HepG2 (cell line): Measurements from ENCODE around the gene WDR3. TPM values are rescaled to one million over a fixed set of nuclear protein-coding genes. Genes with fewer than 3 reads are reported as not detected.

ENCODE experiments used
- ATF7 ChIP-seq, 2 experiments: fragments of 450-650 bp in 1 of 2; sonication (generic) in 1 of 2; formaldehyde crosslinking in 1 of 2; IDR thresholded peaks; 2 replicates each; pipeline versions ENCODE4 v1.4.0 to v1.6.1; 2016 to 2020; ENCODE audit warnings: antibody characterized with exemption in 1 of 2, mild to moderate bottlenecking in 1 of 2, missing genetic modification reagents in 1 of 2
- BORCS8-MEF2B ChIP-seq: sonication (generic); formaldehyde crosslinking; IDR thresholded peaks from 2 replicates; pipeline ENCODE4 v1.8.0; 2022; ENCODE audit warnings: mild to moderate bottlenecking, missing genetic modification reagents
- DMAP1 ChIP-seq: IDR thresholded peaks from 2 replicates; pipeline ENCODE4 v1.6.1; 2016
- EEA1 ChIP-seq: sonication (generic); formaldehyde crosslinking; IDR thresholded peaks from 2 replicates; pipeline ENCODE4 v1.5.1; 2020; ENCODE audit warnings: mild to moderate bottlenecking, missing genetic modification reagents, borderline replicate concordance
- GABPB1 ChIP-seq: IDR thresholded peaks from 2 replicates; pipeline ENCODE4 v1.6.1; 2016; ENCODE audit warnings: mild to moderate bottlenecking, missing genetic modification reagents, moderate library complexity, missing compliant biosample characterization
- HNRNPK ChIP-seq: fragments of 200-400 bp; formaldehyde crosslinking; IDR thresholded peaks from 2 replicates; pipeline ENCODE4 v1.6.1; 2018; ENCODE audit warnings: low read length, low read depth, moderate library complexity, mild to moderate bottlenecking; ENCODE audit not compliant: poor library complexity, severe bottlenecking
- HOXA7 ChIP-seq: sonication (generic); formaldehyde crosslinking; IDR thresholded peaks from 2 replicates; pipeline ENCODE4 v1.8.1; 2022; ENCODE audit warnings: mild to moderate bottlenecking, missing genetic modification reagents, moderate library complexity
- SAP130 ChIP-seq: IDR thresholded peaks from 2 replicates; pipeline ENCODE4 v1.6.1; 2016; ENCODE audit warnings: low read depth
- SMC3 ChIP-seq: IDR thresholded peaks from 2 replicates; pipeline ENCODE4 v1.6.1; 2011; ENCODE audit warnings: low read length, improper control_type of control experiment
- SP5 ChIP-seq: IDR thresholded peaks from 2 replicates; pipeline ENCODE4 v1.6.1; 2016; ENCODE audit warnings: low read depth, borderline replicate concordance
- ZC3H13 ChIP-seq: sonication (generic); formaldehyde crosslinking; IDR thresholded peaks from 2 replicates; pipeline ENCODE4 v1.8.1; 2023; ENCODE audit warnings: mild to moderate bottlenecking, missing genetic modification reagents, moderate library complexity
- ZMYM4 ChIP-seq: sonication (generic); formaldehyde crosslinking; IDR thresholded peaks from 2 replicates; pipeline ENCODE4 v1.8.1; 2023; ENCODE audit warnings: mild to moderate bottlenecking, missing genetic modification reagents
- ZNF12 ChIP-seq: sonication (generic); formaldehyde crosslinking; IDR thresholded peaks from 2 replicates; pipeline ENCODE4 v1.5.0; 2020; ENCODE audit warnings: missing genetic modification reagents
- ZNF264 ChIP-seq: sonication (generic); formaldehyde crosslinking; IDR thresholded peaks from 2 replicates; pipeline ENCODE4 v1.4.0; 2020; ENCODE audit warnings: missing genetic modification reagents
- ZNF333 ChIP-seq: sonication (generic); formaldehyde crosslinking; IDR thresholded peaks from 2 replicates; pipeline ENCODE4 v1.4.0; 2020; ENCODE audit warnings: mild to moderate bottlenecking, missing genetic modification reagents, borderline replicate concordance
- ZNF547 ChIP-seq: sonication (generic); formaldehyde crosslinking; IDR thresholded peaks from 2 replicates; pipeline ENCODE4 v1.5.1; 2020; ENCODE audit warnings: mild to moderate bottlenecking, missing genetic modification reagents
- ZNF557 ChIP-seq: sonication (generic); formaldehyde crosslinking; IDR thresholded peaks from 2 replicates; pipeline ENCODE4 v1.4.0; 2020; ENCODE audit warnings: missing genetic modification reagents
- ZNF737 ChIP-seq: sonication (generic); formaldehyde crosslinking; IDR thresholded peaks from 2 replicates; pipeline ENCODE4 v1.5.0; 2020; ENCODE audit warnings: missing genetic modification reagents, mild to moderate bottlenecking, borderline replicate concordance
- ZNF776 ChIP-seq: sonication (generic); formaldehyde crosslinking; IDR thresholded peaks from 2 replicates; pipeline ENCODE4 v1.4.0; 2020; ENCODE audit warnings: mild to moderate bottlenecking, missing genetic modification reagents
- ZNF781 ChIP-seq: sonication (generic); formaldehyde crosslinking; IDR thresholded peaks from 2 replicates; pipeline ENCODE4 v1.5.1; 2020; ENCODE audit warnings: borderline replicate concordance, mild to moderate bottlenecking, missing genetic modification reagents; ENCODE audit errors: not compliant biosample characterization
- ZNF879 ChIP-seq: sonication (generic); formaldehyde crosslinking; IDR thresholded peaks from 2 replicates; pipeline ENCODE4 v1.8.1; 2023; ENCODE audit warnings: missing genetic modification reagents
- polyA plus RNA-seq, 8 experiments: library from polyadenylated mRNA; depleted of rRNA in 3 of 8; stranded (reverse) in 7 of 8; unstranded in 1 of 8; fragments of >200 nt; fragmentation: Illumina TruSeq in 4 of 8; extraction: Trizol in 4 of 8; gene quantifications; 2 replicates each; pipeline versions ENCODE4 v1.2.1 to v1.2.3, GENCODE V29; 2011 to 2016; ENCODE audit warnings: low read depth in 4 of 8, missing spikeins in 1 of 8, mixed read lengths in 1 of 8; ENCODE audit not compliant: insufficient read depth in 1 of 8
- total RNA-seq, 5 experiments: library from RNA; depleted of rRNA; stranded (reverse); fragments of >200 nt; fragmentation: Illumina TruSeq; extraction: Trizol; gene quantifications; 2 replicates each; pipeline ENCODE4 v1.2.3, GENCODE V29; 2016; ENCODE audit warnings: low read depth in 1 of 5
- TF ChIP-seq, protein P1 (sequence below): sonication (generic); formaldehyde crosslinking; IDR thresholded peaks from 2 replicates; pipeline ENCODE4 v1.4.0; 2020; ENCODE audit warnings: missing genetic modification reagents
- TF ChIP-seq, protein P2 (sequence below): sonication (generic); formaldehyde crosslinking; IDR thresholded peaks from 2 replicates; pipeline ENCODE4 v1.5.0; 2020; ENCODE audit warnings: missing genetic modification reagents
- TF ChIP-seq, protein P3 (sequence below): sonication (generic); formaldehyde crosslinking; IDR thresholded peaks from 2 replicates; pipeline ENCODE4 v1.8.0; 2022; ENCODE audit warnings: mild to moderate bottlenecking, missing genetic modification reagents, borderline replicate concordance
- TF ChIP-seq, protein P4 (sequence below): sonication (generic); formaldehyde crosslinking; IDR thresholded peaks from 2 replicates; pipeline ENCODE4 v1.8.0; 2023; ENCODE audit warnings: mild to moderate bottlenecking, missing genetic modification reagents

The WDR3 gene
- total and polyA plus RNA-seq, 2 of the 13 experiments (the other 11 are each of a cell fraction or from before 2014, with no cell fraction given): 15.9 to 55.5 TPM

DNA sequence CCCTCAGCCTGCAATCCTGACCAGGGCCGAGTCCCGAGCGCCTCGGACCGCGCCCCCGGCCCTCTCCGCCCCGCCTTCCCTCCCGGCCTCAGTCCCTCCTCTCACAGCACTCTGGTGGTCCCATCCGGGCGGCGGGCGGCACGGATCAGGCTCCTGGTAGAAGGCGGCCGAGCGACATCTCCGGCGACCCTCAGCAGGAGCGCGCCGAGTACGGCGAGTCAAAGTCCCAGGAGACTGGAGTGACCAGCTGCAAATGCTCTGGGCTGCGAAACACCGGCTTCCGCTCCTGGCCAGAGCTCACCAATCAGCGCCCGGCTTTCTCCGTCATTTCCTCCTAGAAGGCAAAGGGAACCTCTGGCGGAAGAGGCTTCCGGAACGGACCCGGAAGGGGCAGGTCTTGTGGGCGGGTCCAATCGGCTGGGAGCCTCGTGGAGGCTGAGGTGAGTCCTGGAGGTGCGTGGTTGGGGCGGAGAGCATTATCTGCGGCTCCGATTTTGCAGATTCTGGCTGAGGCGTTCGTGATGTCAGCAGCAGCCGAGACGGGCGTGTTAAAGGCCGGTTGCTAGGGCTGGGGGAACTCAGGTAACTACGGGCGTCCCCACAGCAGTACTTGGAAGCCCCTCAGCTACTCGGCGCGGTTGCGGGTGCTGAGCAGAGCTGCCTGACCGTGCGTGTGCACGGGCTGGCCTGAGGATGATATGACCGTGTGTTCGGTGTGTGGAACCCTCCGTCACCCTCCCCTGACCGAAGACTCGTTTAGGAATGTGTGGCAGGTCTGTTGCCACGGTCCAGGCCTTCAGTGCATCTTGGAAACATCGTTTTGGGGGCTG is at the start of gene WDR3, which contains the start of gene GDAP2 (continued):
- TF ChIP-seq ZNF557 (CRISPR knock-in tag) (no peak), BORCS8-MEF2B (CRISPR knock-in tag) (peak; percentile 52; the same call in 1 of the 2 replicates), ZNF781 (no peak), ZNF12 (no peak), HOXA7 (no peak), ZNF547 (CRISPR knock-in tag) (no peak), ZMYM4 (CRISPR knock-in tag) (peak; percentile 89), SP5 (CRISPR knock-in tag) (peak; percentile 74), ZNF264 (CRISPR knock-in tag) (peak; percentile 54; the same call in 1 of the 2 replicates), DMAP1 (CRISPR knock-in tag) (peak; percentile 85), ATF7 (IDR thresholded peaks at IDR 0.05) (no peak), ATF7 (CRISPR knock-in tag; IDR thresholded peaks at IDR 0.05) (no peak), ZC3H13 (CRISPR knock-in tag) (peak; percentile 60; the same call in 1 of the 2 replicates), ZNF879 (0 out of 2 replicates have a peak, but pooled peaks have one; percentile 13), EEA1 (no peak), SMC3 (no peak), GABPB1 (peak; percentile 98), HNRNPK (no peak), ZNF333 (CRISPR knock-in tag) (no peak), ZNF776 (CRISPR knock-in tag) (no peak), ZNF737 (CRISPR knock-in tag) (no peak), SAP130 (peak; percentile 96)
- TF ChIP-seq, protein P1, sequence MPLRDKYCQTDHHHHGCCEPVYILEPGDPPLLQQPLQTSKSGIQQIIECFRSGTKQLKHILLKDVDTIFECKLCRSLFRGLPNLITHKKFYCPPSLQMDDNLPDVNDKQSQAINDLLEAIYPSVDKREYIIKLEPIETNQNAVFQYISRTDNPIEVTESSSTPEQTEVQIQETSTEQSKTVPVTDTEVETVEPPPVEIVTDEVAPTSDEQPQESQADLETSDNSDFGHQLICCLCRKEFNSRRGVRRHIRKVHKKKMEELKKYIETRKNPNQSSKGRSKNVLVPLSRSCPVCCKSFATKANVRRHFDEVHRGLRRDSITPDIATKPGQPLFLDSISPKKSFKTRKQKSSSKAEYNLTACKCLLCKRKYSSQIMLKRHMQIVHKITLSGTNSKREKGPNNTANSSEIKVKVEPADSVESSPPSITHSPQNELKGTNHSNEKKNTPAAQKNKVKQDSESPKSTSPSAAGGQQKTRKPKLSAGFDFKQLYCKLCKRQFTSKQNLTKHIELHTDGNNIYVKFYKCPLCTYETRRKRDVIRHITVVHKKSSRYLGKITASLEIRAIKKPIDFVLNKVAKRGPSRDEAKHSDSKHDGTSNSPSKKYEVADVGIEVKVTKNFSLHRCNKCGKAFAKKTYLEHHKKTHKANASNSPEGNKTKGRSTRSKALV (CRISPR knock-in tag): no peak
- TF ChIP-seq, protein P2, sequence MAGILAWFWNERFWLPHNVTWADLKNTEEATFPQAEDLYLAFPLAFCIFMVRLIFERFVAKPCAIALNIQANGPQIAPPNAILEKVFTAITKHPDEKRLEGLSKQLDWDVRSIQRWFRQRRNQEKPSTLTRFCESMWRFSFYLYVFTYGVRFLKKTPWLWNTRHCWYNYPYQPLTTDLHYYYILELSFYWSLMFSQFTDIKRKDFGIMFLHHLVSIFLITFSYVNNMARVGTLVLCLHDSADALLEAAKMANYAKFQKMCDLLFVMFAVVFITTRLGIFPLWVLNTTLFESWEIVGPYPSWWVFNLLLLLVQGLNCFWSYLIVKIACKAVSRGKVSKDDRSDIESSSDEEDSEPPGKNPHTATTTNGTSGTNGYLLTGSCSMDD: no peak
- TF ChIP-seq, protein P3, sequence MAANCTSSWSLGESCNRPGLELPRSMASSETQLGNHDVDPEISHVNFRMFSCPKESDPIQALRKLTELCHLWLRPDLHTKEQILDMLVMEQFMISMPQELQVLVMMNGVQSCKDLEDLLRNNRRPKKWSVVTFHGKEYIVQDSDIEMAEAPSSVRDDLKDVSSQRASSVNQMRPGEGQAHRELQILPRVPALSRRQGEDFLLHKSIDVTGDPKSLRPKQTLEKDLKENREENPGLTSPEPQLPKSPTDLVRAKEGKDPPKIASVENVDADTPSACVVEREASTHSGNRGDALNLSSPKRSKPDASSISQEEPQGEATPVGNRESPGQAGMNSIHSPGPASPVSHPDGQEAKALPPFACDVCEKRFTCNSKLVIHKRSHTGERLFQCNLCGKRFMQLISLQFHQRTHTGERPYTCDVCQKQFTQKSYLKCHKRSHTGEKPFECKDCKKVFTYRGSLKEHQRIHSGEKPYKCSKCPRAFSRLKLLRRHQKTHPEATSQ (CRISPR knock-in tag): peak; percentile 47; the same call in 1 of the 2 replicates
- TF ChIP-seq, protein P4, sequence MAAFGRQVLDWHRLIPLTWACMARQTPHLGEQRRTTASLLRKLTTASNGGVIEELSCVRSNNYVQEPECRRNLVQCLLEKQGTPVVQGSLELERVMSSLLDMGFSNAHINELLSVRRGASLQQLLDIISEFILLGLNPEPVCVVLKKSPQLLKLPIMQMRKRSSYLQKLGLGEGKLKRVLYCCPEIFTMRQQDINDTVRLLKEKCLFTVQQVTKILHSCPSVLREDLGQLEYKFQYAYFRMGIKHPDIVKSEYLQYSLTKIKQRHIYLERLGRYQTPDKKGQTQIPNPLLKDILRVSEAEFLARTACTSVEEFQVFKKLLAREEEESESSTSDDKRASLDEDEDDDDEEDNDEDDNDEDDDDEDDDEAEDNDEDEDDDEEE (CRISPR knock-in tag): 0 out of 2 replicates have a peak, but pooled peaks have one; percentile 35
